Astrocyte (in vitro differentiated cells and primary cell): Measurements from ENCODE around the gene CCDC142.

Source experiments
- EZH2 ChIP-seq: IDR thresholded peaks from 2 replicates; pipeline ENCODE4 v1.6.1; 2012; ENCODE audit warnings: mild to moderate bottlenecking, low read length, inconsistent platforms; ENCODE audit not compliant: insufficient read depth
- TF ChIP-seq, protein P1 (sequence below): IDR thresholded peaks from 2 replicates; pipeline ENCODE4 v1.5.1; 2011; ENCODE audit warnings: low read depth, mild to moderate bottlenecking, inconsistent platforms, low read length, moderate library complexity; ENCODE audit not compliant: insufficient read depth

DNA sequence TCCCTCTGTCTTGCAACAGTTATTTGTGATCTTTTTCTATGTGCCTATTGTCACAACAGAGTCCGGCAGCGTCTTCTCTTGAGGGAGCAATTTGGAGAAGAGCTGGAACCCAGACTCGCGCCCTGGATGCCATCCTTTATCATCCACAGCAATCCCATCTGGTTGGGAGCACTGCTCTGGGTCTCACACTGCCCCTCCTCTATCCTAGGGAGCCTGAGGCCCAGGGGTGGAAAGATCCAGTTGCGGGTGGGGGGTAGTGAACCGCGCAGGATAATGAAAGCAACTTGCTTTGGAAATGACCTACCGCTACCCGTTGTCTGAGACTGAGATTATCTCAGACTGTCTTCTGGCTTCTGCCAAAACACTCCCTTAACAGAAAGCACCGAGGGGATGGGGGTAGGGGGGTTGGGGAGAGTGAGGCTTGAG, 23.8 kb downstream of the CCDC142 start:
- TF ChIP-seq, protein P1, sequence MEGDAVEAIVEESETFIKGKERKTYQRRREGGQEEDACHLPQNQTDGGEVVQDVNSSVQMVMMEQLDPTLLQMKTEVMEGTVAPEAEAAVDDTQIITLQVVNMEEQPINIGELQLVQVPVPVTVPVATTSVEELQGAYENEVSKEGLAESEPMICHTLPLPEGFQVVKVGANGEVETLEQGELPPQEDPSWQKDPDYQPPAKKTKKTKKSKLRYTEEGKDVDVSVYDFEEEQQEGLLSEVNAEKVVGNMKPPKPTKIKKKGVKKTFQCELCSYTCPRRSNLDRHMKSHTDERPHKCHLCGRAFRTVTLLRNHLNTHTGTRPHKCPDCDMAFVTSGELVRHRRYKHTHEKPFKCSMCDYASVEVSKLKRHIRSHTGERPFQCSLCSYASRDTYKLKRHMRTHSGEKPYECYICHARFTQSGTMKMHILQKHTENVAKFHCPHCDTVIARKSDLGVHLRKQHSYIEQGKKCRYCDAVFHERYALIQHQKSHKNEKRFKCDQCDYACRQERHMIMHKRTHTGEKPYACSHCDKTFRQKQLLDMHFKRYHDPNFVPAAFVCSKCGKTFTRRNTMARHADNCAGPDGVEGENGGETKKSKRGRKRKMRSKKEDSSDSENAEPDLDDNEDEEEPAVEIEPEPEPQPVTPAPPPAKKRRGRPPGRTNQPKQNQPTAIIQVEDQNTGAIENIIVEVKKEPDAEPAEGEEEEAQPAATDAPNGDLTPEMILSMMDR, result no peak
- no peak for TF ChIP-seq EZH2
